Vagina (tissue), 2 donors: Measurements from ENCODE around the gene IMPDH2. TPM values are rescaled to one million over a fixed set of nuclear protein-coding genes. Genes with fewer than 3 reads are reported as not detected.

Source experiments
- DNase-seq, 2 donors: peaks; one replicate each; pipeline ENCODE4 v3.0.0-alpha.2; 2017; ENCODE audit errors: extremely low spot score in 2 of 2
- H3K27ac ChIP-seq: fragments of 200-600 bp; sonication (generic); one replicate; pipeline ENCODE4 v1.5.1; 2019
- H3K27me3 ChIP-seq: fragments of 200-600 bp; sonication (generic); one replicate; pipeline ENCODE4 v1.5.1; 2019
- H3K36me3 ChIP-seq, 2 donors: fragments of 200-600 bp; sonication (generic); one replicate each; pipeline ENCODE4 v1.5.1; 2017 to 2019
- H3K4me1 ChIP-seq: fragments of 200-600 bp; sonication (generic); one replicate; pipeline ENCODE4 v1.5.1; 2019
- H3K4me3 ChIP-seq, 2 donors: fragments of 200-600 bp; sonication (generic); 1 replicate in 1 of 2; 2 replicates in 1 of 2; pipeline ENCODE4 v1.5.1; 2016 to 2019
- H3K9me3 ChIP-seq: fragments of 200-600 bp; sonication (generic); one replicate; pipeline ENCODE4 v1.5.1; 2019
- POLR2A ChIP-seq, 2 donors: fragments of 450-650 bp; IDR thresholded peaks; one replicate each; pipeline ENCODE4 v1.6.1; 2017; ENCODE audit warnings: antibody characterized with exemption in 2 of 2, mild to moderate bottlenecking in 2 of 2, moderate library complexity in 2 of 2
- POLR2AphosphoS5 ChIP-seq, 2 donors: sonication (generic); formaldehyde crosslinking; IDR thresholded peaks; one replicate each; pipeline ENCODE4 v1.9.0; 2017; ENCODE audit warnings: antibody characterized with exemption in 2 of 2, mild to moderate bottlenecking in 2 of 2, low read depth in 1 of 2; ENCODE audit not compliant: insufficient read depth in 1 of 2
- intact Hi-C: fragments of 100-400 bp; cut with DNase I; formaldehyde crosslinking; loops from one replicate; pipeline ENCODE4 v1.15.1; 2023
- total RNA-seq: library from RNA; depleted of rRNA; stranded (reverse); fragments of >200 nt; gene quantifications from one replicate; pipeline ENCODE4 v1.2.3, GENCODE V29; 2016
- TF ChIP-seq, protein P1 (sequence below), 3 experiments: fragments of 450-650 bp in 2 of 3; fragments of 200-600 bp in 1 of 3; sonication (generic) in 1 of 3; IDR thresholded peaks; one replicate each; pipeline ENCODE4 v1.5.1; 2017 to 2019; ENCODE audit warnings: antibody characterized with exemption in 3 of 3, mild to moderate bottlenecking in 2 of 3, moderate library complexity in 2 of 3

IMPDH2 gene
- total RNA-seq, 1 donor from 2014 or later: 185 TPM

DNA sequence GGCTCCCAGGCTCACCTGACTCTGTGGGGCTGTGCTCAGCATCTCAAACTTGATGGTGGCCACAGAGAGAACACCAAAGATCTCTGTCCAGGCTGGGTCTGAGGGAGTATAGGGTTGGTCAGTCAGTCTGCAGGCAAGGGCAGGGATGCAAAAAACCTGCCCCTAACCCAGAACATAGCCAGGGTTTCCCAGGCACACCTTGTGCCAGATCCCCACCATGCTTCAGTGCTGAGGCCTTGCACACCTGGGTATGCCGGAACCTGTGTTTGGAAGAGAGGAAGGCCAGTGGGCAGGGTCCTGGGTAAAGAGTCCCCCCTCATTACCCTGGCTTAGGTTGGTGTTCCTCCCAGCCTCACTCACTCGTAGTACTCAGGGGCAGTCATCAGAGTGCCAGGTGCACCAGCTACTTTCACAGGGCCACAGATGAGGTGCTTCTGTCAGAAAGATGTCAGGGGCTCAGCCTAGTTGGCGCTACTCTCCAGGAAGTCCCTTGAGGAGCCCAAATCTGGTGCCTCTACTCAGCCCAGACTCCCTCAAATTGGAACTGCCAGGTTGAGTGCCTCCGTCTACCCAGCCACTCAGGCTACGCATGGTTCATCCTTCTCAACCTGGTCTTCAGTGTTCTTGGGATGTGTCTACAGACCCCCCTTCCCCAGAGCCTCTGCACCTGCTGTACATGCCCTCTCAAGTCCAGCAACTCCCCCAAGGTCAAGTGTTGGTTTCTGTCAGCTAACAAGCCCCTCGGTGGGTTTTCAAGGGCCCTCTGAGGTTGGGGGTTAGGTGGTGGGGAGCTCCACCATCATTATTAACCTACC lies 12.6 kb downstream of the IMPDH2 start:
- DNase-seq: no peak
- Histone ChIP-seq H3K4me1 (peaks cover 61% of the 10 kb centered on the region), H3K36me3 (peaks cover 0 to 42% of the 10 kb centered on the region in 2 donors), H3K4me3 (no peak overlapping the region), H3K27me3 (no peaks in the 10 kb centered on the region), H3K9me3 (no peaks in the 10 kb centered on the region), H3K27ac (no peak overlapping the region)
- no peak for TF ChIP-seq POLR2AphosphoS5 (IDR thresholded peaks at IDR 0.05; ENCODE audit: insufficient read depth in 1 of 2, low read depth in 1 of 2)
- TF ChIP-seq POLR2A (IDR thresholded peaks at IDR 0.05): no peak
- TF ChIP-seq, protein P1, sequence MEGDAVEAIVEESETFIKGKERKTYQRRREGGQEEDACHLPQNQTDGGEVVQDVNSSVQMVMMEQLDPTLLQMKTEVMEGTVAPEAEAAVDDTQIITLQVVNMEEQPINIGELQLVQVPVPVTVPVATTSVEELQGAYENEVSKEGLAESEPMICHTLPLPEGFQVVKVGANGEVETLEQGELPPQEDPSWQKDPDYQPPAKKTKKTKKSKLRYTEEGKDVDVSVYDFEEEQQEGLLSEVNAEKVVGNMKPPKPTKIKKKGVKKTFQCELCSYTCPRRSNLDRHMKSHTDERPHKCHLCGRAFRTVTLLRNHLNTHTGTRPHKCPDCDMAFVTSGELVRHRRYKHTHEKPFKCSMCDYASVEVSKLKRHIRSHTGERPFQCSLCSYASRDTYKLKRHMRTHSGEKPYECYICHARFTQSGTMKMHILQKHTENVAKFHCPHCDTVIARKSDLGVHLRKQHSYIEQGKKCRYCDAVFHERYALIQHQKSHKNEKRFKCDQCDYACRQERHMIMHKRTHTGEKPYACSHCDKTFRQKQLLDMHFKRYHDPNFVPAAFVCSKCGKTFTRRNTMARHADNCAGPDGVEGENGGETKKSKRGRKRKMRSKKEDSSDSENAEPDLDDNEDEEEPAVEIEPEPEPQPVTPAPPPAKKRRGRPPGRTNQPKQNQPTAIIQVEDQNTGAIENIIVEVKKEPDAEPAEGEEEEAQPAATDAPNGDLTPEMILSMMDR (IDR thresholded peaks at IDR 0.05): no peak
- intact Hi-C loops: no loop called here

DNA sequence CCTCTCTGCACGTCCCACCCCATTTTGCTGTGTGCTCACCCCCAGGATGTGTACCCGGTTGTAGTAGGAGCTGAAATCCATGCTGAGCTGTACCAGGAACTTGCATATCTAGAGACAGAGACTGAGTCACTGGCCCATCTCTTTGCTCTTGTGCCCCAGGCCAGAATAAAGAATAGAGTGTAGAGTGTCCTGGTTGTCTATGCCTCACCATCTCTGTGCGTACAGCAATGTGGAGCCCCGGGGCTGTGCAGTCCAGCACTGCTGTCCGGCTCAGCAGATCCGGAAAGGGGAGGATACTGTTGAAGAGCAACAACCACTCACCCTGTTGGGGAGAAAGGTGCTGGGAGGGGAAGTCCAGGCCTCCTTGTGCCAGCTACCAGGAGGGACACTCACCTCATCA lies 13.4 kb downstream of the IMPDH2 start:
- intact Hi-C loops: no loop called here
- no peaks in the 10 kb centered on the region for H3K27me3 ChIP-seq
- TF ChIP-seq, protein P1 (IDR thresholded peaks at IDR 0.05): no peak
- TF ChIP-seq POLR2AphosphoS5 (IDR thresholded peaks at IDR 0.05; ENCODE audit: insufficient read depth in 1 of 2, low read depth in 1 of 2) (no peak), POLR2A (IDR thresholded peaks at IDR 0.05) (no peak)
- H3K4me1 ChIP-seq: peaks cover 57% of the 10 kb centered on the region
- H3K4me3 ChIP-seq: no peak overlapping the region
- DNase-seq: no peak
- H3K36me3 ChIP-seq: peaks cover 0 to 42% of the 10 kb centered on the region in 2 donors
- H3K27ac ChIP-seq: no peak overlapping the region
- no peaks in the 10 kb centered on the region for H3K9me3 ChIP-seq

DNA sequence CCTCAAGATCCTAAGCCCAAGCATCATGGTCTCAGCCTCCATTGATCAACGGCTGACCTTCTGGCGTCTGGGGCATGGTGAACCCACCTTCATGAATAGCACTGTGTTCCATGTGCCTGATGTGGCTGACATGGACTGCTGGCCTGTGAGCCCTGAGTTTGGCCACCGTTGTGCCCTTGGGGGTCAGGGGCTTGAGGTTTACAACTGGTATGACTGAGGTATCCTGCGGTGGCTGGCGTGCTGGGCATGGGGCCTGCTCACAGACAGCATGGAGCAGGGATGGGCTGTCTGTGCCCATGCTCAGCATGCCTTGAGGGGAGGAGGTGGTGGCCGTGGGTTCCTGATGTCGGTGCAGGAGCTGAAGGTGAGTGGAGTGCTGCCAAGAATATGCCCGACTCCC lies 14.1 kb downstream of the IMPDH2 start:
- Histone ChIP-seq H3K27me3 (no peaks in the 10 kb centered on the region), H3K9me3 (no peaks in the 10 kb centered on the region), H3K4me1 (peaks cover 50% of the 10 kb centered on the region), H3K27ac (no peak overlapping the region), H3K4me3 (no peak overlapping the region), H3K36me3 (peaks cover 0 to 42% of the 10 kb centered on the region in 2 donors)
- TF ChIP-seq POLR2A (IDR thresholded peaks at IDR 0.05) (no peak), POLR2AphosphoS5 (IDR thresholded peaks at IDR 0.05; ENCODE audit: insufficient read depth in 1 of 2, low read depth in 1 of 2) (no peak)
- TF ChIP-seq, protein P1 (IDR thresholded peaks at IDR 0.05): no peak
- intact Hi-C loops: no loop called here
- DNase-seq: no peak

DNA sequence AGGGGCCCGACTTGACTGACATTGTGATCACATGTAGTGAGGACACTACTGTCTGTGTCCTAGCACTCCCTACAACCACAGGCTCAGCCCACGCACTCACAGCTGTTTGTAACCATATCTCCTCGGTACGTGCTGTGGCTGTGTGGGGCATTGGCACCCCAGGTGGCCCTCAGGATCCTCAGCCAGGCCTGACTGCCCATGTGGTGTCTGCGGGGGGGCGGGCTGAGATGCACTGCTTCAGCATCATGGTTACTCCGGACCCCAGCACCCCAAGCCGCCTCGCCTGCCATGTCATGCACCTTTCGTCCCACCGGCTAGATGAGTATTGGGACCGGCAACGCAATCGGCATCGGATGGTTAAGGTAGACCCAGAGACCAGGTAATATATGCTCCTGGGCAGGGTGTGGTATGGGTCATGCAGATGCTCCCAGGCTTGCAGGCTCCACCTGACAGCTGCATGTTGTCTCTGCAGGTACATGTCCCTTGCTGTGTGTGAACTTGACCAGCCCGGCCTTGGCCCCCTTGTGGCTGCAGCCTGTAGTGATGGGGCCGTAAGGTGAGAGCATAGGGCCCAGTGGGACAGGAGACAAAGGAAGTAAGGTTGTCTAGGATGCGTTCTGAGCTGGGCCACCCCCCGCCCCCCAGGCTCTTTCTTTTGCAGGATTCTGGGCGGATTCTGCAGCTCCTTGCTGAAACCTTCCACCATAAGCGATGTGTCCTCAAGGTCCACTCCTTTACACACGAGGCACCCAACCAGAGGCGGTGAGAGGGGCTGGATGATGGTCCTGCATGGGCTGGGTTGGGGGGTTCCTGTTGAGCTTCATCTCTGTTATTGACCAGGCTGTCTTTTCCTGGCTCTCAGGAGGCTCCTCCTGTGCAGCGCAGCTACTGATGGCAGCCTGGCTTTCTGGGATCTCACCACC lies 15.2 kb downstream of the IMPDH2 start:
- intact Hi-C loops: no loop called here
- Histone ChIP-seq H3K27ac (no peak overlapping the region), H3K36me3 (peaks cover 0 to 42% of the 10 kb centered on the region in 2 donors), H3K4me1 (peaks cover 39% of the 10 kb centered on the region), H3K27me3 (no peaks in the 10 kb centered on the region), H3K9me3 (no peaks in the 10 kb centered on the region), H3K4me3 (no peak overlapping the region)
- DNase-seq: no peak
- TF ChIP-seq POLR2AphosphoS5 (IDR thresholded peaks at IDR 0.05; ENCODE audit: insufficient read depth in 1 of 2, low read depth in 1 of 2) (no peak), POLR2A (IDR thresholded peaks at IDR 0.05) (no peak)
- TF ChIP-seq, protein P1 (IDR thresholded peaks at IDR 0.05): no peak
